ENCODE results near the gene TCF7L2.

- TF ChIP-seq POLR2A (IDR thresholded peaks at IDR 0.05) (no peak), CTCF (IDR thresholded peaks at IDR 0.05) (no peak)
Measured at GRCh38 chr10:112926906-112927688, 22.9 kb upstream of the TCF7L2 start.

Data from ovary (tissue), 3 donors.